Stomach (tissue), 4 donors: ENCODE measurements around the gene FBN2.

Experiments used
- EP300 ChIP-seq: sonication (generic); formaldehyde crosslinking; IDR thresholded peaks from one replicate; pipeline ENCODE4 v1.6.1; 2017; ENCODE audit warnings: antibody characterized with exemption
- POLR2A ChIP-seq, 4 donors: fragments of 450-650 bp; IDR thresholded peaks; one replicate each; pipeline ENCODE4 v1.6.1; 2016; ENCODE audit warnings: antibody characterized with exemption in 4 of 4, control low read depth in 2 of 4, mild to moderate bottlenecking in 1 of 4, moderate library complexity in 1 of 4
- POLR2AphosphoS5 ChIP-seq, 3 donors: sonication (generic); formaldehyde crosslinking; IDR thresholded peaks; one replicate each; pipeline ENCODE4 v1.6.1; 2016; ENCODE audit warnings: antibody characterized with exemption in 3 of 3
- TF ChIP-seq, protein P1 (sequence below), 7 experiments: fragments of 450-650 bp in 4 of 7; fragments of 200-600 bp in 3 of 7; sonication (generic) in 3 of 7; IDR thresholded peaks; one replicate each; pipeline ENCODE4 v1.5.1; 2016 to 2019; ENCODE audit warnings: antibody characterized with exemption in 7 of 7, control low read depth in 2 of 7, mild to moderate bottlenecking in 1 of 7

DNA sequence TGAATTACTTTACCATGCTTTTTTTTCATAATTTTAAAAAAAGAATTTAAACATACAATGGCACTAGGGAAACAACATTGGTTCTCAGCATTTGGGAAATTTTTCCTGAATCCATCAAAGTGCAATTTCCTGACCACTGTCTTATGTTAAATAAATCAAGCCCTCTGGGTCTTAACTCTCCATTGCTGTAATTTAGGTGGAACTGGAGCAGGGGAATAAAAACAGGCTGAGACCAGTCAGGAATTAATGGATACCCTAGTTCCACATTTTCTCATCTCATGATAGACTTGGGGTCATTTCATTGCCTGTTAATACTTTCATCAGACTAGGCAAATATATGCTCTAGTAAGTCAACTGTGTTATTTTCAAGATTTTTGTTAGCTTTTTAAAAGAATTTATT, 103.1 kb downstream of the FBN2 start:
- TF ChIP-seq, protein P1, sequence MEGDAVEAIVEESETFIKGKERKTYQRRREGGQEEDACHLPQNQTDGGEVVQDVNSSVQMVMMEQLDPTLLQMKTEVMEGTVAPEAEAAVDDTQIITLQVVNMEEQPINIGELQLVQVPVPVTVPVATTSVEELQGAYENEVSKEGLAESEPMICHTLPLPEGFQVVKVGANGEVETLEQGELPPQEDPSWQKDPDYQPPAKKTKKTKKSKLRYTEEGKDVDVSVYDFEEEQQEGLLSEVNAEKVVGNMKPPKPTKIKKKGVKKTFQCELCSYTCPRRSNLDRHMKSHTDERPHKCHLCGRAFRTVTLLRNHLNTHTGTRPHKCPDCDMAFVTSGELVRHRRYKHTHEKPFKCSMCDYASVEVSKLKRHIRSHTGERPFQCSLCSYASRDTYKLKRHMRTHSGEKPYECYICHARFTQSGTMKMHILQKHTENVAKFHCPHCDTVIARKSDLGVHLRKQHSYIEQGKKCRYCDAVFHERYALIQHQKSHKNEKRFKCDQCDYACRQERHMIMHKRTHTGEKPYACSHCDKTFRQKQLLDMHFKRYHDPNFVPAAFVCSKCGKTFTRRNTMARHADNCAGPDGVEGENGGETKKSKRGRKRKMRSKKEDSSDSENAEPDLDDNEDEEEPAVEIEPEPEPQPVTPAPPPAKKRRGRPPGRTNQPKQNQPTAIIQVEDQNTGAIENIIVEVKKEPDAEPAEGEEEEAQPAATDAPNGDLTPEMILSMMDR (IDR thresholded peaks at IDR 0.05), result no peak
- TF ChIP-seq POLR2A (IDR thresholded peaks at IDR 0.05), result no peak
- TF ChIP-seq EP300, result no peak
- no peak for TF ChIP-seq POLR2AphosphoS5 (IDR thresholded peaks at IDR 0.05)
